HCT116 (cell line): ENCODE measurements around the gene NOTO.

Experiments
- CEBPB ChIP-seq: IDR thresholded peaks from 2 replicates; pipeline ENCODE4 v1.6.1; 2012; ENCODE audit warnings: low read depth
- CTCF ChIP-seq, 3 experiments: fragments of 200-600 bp in 1 of 3; sonication (generic) in 1 of 3; IDR thresholded peaks in 2 of 3; conservative IDR thresholded peaks in 1 of 3; 2 replicates each; pipeline ENCODE4 v1.5.1; 2012 to 2017; ENCODE audit warnings: low read depth in 2 of 3, low read length in 2 of 3, antibody characterized with exemption in 1 of 3, borderline replicate concordance in 1 of 3, control low read depth in 1 of 3, mild to moderate bottlenecking in 1 of 3, mixed read lengths in 1 of 3, mixed run types in 1 of 3, moderate library complexity in 1 of 3; ENCODE audit not compliant: insufficient read depth in 1 of 3
- EGR1 ChIP-seq: IDR thresholded peaks from 2 replicates; pipeline ENCODE4 v1.6.1; 2012; ENCODE audit warnings: low read depth
- EZH2 ChIP-seq: fragments of 200-600 bp; sonication (generic); IDR thresholded peaks from 2 replicates; pipeline ENCODE4 v1.6.1; 2017; ENCODE audit warnings: antibody characterized with exemption, mixed run types
- POLR2A ChIP-seq: IDR thresholded peaks from 2 replicates; pipeline ENCODE4 v1.7.0; 2011; ENCODE audit warnings: borderline replicate concordance; ENCODE audit not compliant: insufficient read depth, insufficient read length; ENCODE audit errors: extremely low read depth
- RAD21 ChIP-seq: IDR thresholded peaks from 2 replicates; pipeline ENCODE4 v1.6.1; 2012; ENCODE audit warnings: low read depth, mild to moderate bottlenecking
- TCF7L2 ChIP-seq: IDR thresholded peaks from 2 replicates; pipeline ENCODE4 v1.7.0; 2011; ENCODE audit warnings: borderline replicate concordance, inconsistent platforms; ENCODE audit not compliant: insufficient read depth, insufficient read length; ENCODE audit errors: extremely low read depth

- TF ChIP-seq CTCF (IDR thresholded peaks at IDR 0.05 in 2 of 3, conservative IDR thresholded peaks at IDR 0.05 in 1 of 3; ENCODE audit: borderline replicate concordance in 1 of 3, insufficient read depth in 1 of 3, low read depth in 2 of 3, low read length in 2 of 3) (no peak), CEBPB (no peak), RAD21 (no peak), TCF7L2 (no peak), POLR2A (no peak), EZH2 (no peak), EGR1 (no peak)
Observed at GRCh38 chr2:73185965-73186364, 16.4 kb upstream of the NOTO start.
